Left lung (tissue), 10 donors: ENCODE results near the gene USP9Y. TPM values are rescaled to one million over a fixed set of nuclear protein-coding genes. Genes with fewer than 3 reads are reported as not detected.

Source experiments
- ATAC-seq: fragments of 200-7000 bp; cut with Tn5 transposase; one replicate; pipeline ENCODE4 v1.9.1; 2020; ENCODE audit warnings: moderate library complexity
- DNase-seq, 4 donors: peaks; one replicate each; pipeline ENCODE4 v3.0.0-alpha.2; 2013 to 2020
- H3K27ac ChIP-seq, 2 donors: fragments of 200-600 bp; sonication (generic) in 1 of 2; one replicate each; pipeline versions ENCODE4 v1.5.0 to v1.8.0; 2020 to 2021
- H3K27me3 ChIP-seq, 2 donors: fragments of 200-600 bp; sonication (generic) in 1 of 2; one replicate each; pipeline versions ENCODE4 v1.5.0 to v1.8.0; 2020 to 2021
- H3K36me3 ChIP-seq, 2 donors: fragments of 200-600 bp; sonication (generic) in 1 of 2; one replicate each; pipeline versions ENCODE4 v1.5.0 to v1.8.0; 2020 to 2021
- H3K4me1 ChIP-seq, 2 donors: fragments of 200-600 bp; one replicate each; pipeline ENCODE4 v1.8.0; 2021
- H3K4me3 ChIP-seq, 2 donors: fragments of 200-600 bp; sonication (generic) in 1 of 2; one replicate each; pipeline versions ENCODE4 v1.5.0 to v1.8.0; 2020 to 2021; ENCODE audit warnings: mild to moderate bottlenecking in 1 of 2
- H3K9me3 ChIP-seq, 2 donors: fragments of 200-600 bp; sonication (generic) in 1 of 2; one replicate each; pipeline versions ENCODE4 v1.5.0 to v1.8.0; 2020 to 2021
- CTCF ChIP-seq, 2 donors: fragments of 200-600 bp; sonication (generic) in 1 of 2; IDR thresholded peaks; one replicate each; pipeline versions ENCODE4 v1.5.0 to v1.8.0; 2021; ENCODE audit warnings: antibody characterized with exemption in 2 of 2
- intact Hi-C, 2 donors: fragments of 100-400 bp; cut with DNase I; formaldehyde crosslinking; loops; one replicate each; pipeline versions ENCODE4 v1.11.2 to v1.14.2; 2022
- polyA plus RNA-seq, 6 donors: library from polyadenylated mRNA; unstranded; fragments of 120-200 nt; gene quantifications; one replicate each; pipeline ENCODE4 v1.2.1, GENCODE V29; 2013; ENCODE audit not compliant: insufficient read length in 6 of 6
- total RNA-seq, 2 donors: library from RNA; stranded (reverse); fragmentation: NEBNext Ultra II Directional; extraction: Animal tissue kit (Norgen Biotek cat#: 25700); gene quantifications; one replicate each; pipeline ENCODE4 v1.2.1, GENCODE V29; 2021
- donor health status: DM: no; HTN: yes; CAD: no.
- donor health status: DM: no; HTN: no; CAD: no.

The USP9Y gene
- total and polyA plus RNA-seq, 8 donors: 0.12 to 61.7 (median 16.8) TPM; not detected in 1

GRCh38 chrY:12749293-12749692, 48.3 kb downstream of the USP9Y start:
- ATAC-seq: no peak
- intact Hi-C loops: no loop called here
- Histone ChIP-seq H3K9me3 (no peaks in the 10 kb centered on the region), H3K4me1 (no peaks in the 10 kb centered on the region), H3K27ac (no peak overlapping the region), H3K36me3 (no peaks in the 10 kb centered on the region), H3K4me3 (no peak overlapping the region), H3K27me3 (no peaks in the 10 kb centered on the region)
- DNase-seq: no peak
- no peak for TF ChIP-seq CTCF (IDR thresholded peaks at IDR 0.05)

GRCh38 chrY:12752856-12753255, 51.8 kb downstream of the USP9Y start:
- no peak for ATAC-seq
- no peaks in the 10 kb centered on the region for H3K27me3 ChIP-seq
- H3K36me3 ChIP-seq: peaks cover 0 to 5% of the 10 kb centered on the region in 2 donors
- no peak overlapping the region for H3K27ac ChIP-seq
- no peak overlapping the region for H3K4me3 ChIP-seq
- no peaks in the 10 kb centered on the region for H3K4me1 ChIP-seq
- intact Hi-C loops: no loop called here
- TF ChIP-seq CTCF (IDR thresholded peaks at IDR 0.05): no peak
- H3K9me3 ChIP-seq: no peaks in the 10 kb centered on the region
- DNase-seq: no peak

- intact Hi-C loops: no loop called here
- Histone ChIP-seq H3K36me3 (peaks cover 0 to 11% of the 10 kb centered on the region in 2 donors), H3K27me3 (no peaks in the 10 kb centered on the region), H3K27ac (no peak overlapping the region), H3K4me3 (no peak overlapping the region), H3K4me1 (no peaks in the 10 kb centered on the region), H3K9me3 (no peaks in the 10 kb centered on the region)
- ATAC-seq (no peak), DNase-seq (no peak)
- no peak for TF ChIP-seq CTCF (IDR thresholded peaks at IDR 0.05)
Measured at GRCh38 chrY:12756021-12756420, 55.0 kb downstream of the USP9Y start.

- no peak for TF ChIP-seq CTCF (IDR thresholded peaks at IDR 0.05)
- ATAC-seq: no peak
- no peaks in the 10 kb centered on the region for H3K4me1 ChIP-seq
Measured at GRCh38 chrY:12765976-12766375, 64.9 kb downstream of the USP9Y start.

GRCh38 chrY:12784521-12784920, 83.5 kb downstream of the USP9Y start:
- DNase-seq: no peak
- Histone ChIP-seq H3K9me3 (no peaks in the 10 kb centered on the region), H3K27ac (no peak overlapping the region), H3K27me3 (no peaks in the 10 kb centered on the region), H3K4me3 (no peak overlapping the region), H3K4me1 (no peaks in the 10 kb centered on the region), H3K36me3 (no peaks in the 10 kb centered on the region)
- ATAC-seq: no peak
- intact Hi-C loops: no loop called here
- TF ChIP-seq CTCF (IDR thresholded peaks at IDR 0.05): no peak

More at GRCh38 chrY:12765976-12766375, 64.9 kb downstream of the USP9Y start:
- intact Hi-C loops: no loop called here
- no peak overlapping the region for H3K4me3 ChIP-seq
- no peak overlapping the region for H3K27ac ChIP-seq
- peaks cover 0 to 3% of the 10 kb centered on the region in 2 donors for H3K36me3 ChIP-seq
- no peak for DNase-seq
- H3K27me3 ChIP-seq: no peaks in the 10 kb centered on the region
- H3K9me3 ChIP-seq: no peaks in the 10 kb centered on the region
